GOT3 (cell line): ENCODE results near the gene ALDH3A1.
"Not testable (repeated sequence)": the region's sequence is repeated elsewhere in the genome, so short reads cannot be mapped to it uniquely, and the experiment has no call there.

Experiments
- DNase-seq: peaks from one replicate; lab custom pipeline; 2025; ENCODE audit warnings: mixed read lengths; lab: John Stamatoyannopoulos, UW

The ALDH3A1 gene

DNA sequence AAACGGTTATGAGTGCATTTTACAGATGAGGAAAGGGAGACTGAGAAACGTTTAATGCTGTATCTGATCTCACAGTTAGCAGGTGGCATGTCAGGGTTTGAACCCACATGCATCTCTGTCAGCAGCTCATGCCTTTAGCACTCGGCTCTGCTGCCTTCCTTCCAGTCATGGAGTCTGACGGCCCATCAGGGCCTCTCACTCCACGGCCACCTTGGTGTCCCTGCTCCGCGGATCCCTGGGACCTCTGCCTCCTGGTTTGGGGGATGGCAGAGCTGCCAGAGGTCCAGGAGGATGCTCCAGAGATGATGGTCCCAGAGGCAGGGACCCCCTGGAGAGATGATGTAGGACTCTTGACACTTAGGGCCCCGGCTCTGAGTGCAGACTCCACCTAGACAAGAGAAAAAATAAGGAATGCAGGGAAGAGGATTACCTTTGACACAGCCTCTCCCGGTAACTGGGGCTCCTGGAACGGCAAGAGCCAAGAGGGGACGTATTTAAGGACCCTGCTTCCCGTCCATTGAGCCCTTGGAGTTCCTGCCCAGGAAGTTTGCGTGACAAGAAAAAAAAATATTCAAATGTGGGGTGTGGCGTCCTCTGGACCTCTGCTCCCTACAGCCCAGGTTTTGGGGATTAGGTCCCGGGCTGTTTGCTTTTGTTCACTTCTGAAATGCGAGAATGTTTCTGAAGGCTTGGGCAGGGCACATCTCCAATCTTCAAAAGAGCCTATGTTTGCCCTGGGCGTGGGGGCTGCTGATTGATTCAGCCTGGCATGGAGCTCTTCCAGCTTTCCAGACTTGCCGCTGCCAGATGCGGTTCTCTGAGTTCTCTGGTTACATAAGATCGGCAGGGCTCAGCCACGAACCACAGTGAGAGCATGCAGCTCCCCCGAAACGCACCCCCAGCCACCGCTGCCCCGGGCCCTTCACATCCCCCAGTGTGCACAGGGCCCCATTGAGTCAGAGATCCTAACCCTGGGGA, at the start of gene ALDH3A1:
TSS of gene ALDH3A1 (minus strand) at position 470 of the 978 bp plus-strand sequence. CDS start 3,169 bp downstream, outside the sequence.
- DNase-seq: no peak

DNA sequence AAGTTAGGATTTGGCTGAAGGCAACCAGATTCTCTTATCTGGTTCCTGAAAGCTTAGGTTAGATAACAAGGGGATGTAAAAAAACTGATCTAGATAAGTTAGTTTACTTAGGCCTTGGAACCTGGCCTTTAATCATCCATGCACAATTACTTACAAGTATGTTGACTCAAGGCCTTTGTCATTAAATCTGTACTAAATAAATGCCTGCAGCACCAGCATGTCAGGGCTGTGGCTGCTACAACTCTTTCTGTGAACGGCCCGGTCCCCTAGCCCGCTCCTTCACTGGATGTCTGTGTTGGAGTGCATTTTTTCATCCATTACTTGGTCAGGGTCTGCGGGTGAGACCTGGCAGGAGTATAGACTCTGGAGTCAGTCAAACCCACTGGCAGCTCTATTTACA, 48.4 kb upstream of the ALDH3A1 start:
- DNase-seq: no peak

DNA sequence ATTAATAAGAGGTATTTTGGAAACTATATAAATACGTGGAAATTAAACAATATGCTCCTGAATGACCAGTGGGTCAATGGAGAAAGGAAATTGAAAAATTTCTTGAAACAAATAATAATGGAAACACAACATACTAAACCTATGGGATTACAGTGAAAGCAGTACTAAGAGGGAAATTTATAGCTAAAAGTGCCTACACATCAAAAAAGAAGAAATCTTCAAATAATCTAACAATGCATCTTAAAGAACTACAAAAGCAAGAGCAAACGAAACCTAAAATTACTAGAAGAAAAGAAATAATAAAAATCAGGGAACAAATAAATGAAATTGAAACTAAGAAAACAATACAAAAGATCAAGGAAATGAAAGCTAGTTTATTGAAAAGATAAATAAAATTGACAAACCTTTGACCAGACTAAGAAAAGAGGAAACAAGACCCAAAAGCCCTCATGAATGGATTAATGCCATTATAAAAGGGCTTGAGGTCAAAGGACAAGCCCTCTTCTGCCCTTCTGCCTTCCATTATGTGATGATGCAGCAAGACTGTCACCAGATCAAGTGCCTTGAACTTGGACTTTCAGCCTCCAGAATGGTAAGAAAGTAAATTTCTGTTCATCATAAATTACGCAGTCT, 43.9 kb upstream of the ALDH3A1 start:
- DNase-seq: no peak

GRCh38 chr17:19787733-19788357, 39.7 kb upstream of the ALDH3A1 start:
- no peak for DNase-seq

GRCh38 chr17:19785854-19786253, 37.8 kb upstream of the ALDH3A1 start:
- DNase-seq: no peak

- no peak for DNase-seq
Measured at GRCh38 chr17:19781488-19782458, 33.7 kb upstream of the ALDH3A1 start.

DNA sequence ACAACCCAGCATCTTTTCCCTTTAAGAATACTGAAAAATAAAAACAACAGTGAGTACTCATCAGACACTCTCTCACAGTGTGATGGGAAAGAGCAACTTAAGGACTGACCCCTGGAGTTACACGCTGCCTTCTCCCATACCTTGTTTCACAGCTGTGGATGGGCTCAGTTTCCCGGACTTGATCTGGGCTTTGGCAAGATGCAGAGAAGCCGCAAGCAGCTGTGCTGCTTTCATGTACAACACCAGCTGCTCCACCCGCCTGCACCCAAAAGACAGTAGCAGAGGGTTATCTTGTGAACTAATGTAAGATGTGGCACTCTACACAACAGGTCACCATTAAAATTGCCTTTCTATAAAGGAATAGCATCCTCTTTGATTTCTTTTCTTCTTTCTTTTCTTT, 32.7 kb upstream of the ALDH3A1 start:
- DNase-seq: no peak

GRCh38 chr17:19773534-19773933, 25.4 kb upstream of the ALDH3A1 start:
- no peak for DNase-seq

DNA sequence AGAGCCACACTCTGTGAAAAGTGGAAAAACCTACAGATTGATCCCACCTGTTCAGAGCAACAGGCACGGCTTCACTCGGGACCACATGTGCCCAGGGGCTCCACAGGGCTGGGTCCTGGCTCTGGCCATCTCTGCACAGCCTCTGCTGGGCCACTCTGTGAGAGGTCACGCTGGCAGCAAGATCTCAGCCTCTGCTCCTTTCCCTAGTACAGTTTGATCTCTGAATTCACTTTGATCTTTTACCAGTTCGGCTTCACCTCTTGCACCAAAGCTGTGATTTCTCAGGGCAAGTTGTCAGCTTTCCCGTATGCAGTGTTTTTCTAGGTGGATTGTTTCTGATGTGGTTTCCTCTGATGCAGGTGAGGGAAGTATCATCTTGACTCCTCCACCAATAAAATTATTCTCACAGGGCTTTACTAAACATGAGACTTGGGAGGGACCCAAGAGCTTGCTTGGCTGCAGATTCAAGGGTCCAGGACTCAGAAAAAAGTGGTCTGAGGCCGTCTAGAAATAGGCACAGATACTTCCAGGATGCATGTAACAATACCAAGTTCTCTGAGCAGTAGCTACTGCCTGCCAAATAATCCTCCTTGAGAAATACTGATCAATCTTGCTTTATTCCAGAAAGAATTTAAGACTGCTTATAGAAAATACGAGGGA, 24.0 kb upstream of the ALDH3A1 start:
- DNase-seq: no peak

DNA sequence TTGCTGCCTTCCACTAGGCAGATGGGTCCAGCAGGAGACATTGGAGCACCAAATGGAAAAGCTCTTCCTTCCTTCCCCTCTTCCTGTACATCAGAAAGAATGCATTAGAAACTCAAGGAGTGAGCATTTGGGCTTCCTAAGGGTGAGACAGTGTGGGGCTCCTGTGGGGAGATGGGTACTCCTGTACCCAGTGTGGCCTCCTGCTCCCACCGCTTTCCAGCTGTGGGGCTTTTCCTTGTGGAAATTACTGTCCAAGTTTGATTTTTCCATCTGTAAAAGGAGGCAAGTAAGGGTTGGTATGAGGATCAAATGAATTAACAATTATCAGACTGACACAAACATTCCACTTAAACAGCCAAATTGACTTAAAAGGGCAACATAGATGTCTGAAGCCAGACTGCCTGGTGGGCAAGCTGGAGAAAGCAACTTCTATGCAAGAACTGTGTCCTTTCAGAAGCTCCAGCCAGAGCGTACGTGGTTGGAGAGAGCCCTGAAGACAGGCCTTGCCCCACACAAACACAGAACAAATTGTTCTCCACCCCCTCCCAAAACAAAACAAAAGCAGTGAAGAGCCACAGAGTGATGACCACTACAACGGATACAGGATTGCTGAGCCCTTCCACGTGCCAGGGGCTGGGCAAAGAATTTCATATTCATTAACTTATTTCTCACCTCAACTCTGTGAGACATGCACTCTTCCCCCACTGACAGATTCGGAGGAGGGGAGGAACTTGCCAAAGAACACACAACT, 23.1 kb upstream of the ALDH3A1 start:
- DNase-seq: no peak

- DNase-seq: no peak
Measured at GRCh38 chr17:19769946-19770652, 22.0 kb upstream of the ALDH3A1 start.

GRCh38 chr17:19768046-19768782, 20.1 kb upstream of the ALDH3A1 start:
- no peak for DNase-seq

DNA sequence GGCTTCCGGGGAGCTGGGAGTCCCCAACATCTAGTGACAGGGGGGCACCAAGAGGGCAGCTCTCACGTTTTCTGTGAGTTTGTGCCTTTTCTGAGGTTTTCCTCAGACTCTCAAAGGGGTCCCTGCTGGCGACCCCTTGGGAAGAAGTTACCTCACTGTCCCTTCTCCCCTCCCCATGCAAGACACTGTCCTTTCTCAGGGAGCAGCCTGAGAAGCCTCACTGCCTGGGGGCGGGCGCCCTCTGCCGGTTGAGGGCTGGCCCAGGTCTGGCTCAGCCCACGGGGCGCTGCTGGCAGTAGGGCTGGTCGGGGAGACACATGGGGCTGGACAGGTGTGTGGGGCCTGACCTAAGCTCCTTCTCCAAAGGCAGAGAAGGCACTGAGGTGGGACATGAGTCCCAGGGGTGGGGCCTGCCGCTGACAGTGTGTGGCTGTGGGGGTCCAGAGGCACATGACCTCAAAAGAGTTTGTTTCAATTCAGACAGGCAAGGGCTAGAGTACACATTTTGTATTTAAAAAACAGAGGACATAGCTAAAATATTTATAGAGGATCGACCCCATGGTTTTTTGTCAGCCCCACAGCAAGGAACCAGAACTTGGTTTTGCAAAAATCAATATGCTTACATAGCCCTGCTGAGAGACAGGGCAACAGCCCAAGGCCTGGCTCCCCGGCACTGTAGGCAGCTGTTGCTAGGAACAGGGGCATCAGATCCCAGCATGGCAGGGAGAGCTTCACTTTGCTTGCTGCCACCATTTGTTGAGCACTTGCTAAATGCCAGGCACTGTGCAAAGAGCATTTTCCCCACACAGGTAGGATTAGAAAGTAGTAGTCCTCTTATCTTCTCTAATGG, 18.5 kb upstream of the ALDH3A1 start:
- DNase-seq: peak; percentile 33

GRCh38 chr17:19766016-19766415, 17.9 kb upstream of the ALDH3A1 start:
- DNase-seq: no peak

- not testable (repeated sequence) for DNase-seq
Measured at GRCh38 chr17:19763991-19764390, 15.9 kb upstream of the ALDH3A1 start.

DNA sequence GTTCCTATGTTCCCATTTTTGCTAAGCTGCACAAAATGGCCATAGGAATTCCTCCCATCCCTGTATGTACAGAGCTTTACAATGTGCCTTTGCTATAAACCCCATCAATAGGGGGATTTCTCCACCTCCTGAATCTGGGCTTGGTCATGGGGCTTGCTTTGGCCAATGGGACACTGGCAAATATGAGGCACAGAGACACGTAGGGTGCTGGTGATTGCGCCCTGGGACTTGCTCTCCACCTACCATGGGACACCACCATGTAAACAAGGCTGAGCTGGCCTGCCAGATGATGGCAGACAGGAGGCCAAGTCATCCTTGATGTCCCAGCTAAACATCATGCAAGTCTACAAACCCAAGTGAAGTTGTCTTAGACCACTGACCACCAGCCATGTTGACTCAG, 15.3 kb upstream of the ALDH3A1 start:
- no peak for DNase-seq

DNA sequence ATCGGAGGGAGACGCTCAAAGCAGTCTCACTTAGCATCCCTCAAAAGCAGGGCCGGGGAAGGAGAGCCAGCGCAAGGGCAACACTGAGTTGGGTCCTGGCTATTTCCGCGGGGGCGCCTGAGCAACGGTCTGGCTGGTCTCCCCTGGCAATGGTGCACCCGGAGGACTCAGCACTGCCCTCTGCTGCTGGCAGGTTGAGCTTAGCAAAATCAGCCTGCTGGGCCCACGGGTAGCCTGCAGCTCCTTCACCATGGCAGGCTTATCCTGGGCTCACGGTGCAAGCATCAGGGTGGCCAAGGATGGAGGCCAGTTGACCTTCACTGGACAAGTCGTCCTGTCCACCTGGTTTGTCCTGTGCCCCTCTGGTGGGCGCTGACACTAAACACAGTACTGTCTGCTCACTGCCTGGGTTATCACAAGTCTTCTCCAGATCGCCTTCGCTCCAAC, 14.4 kb upstream of the ALDH3A1 start:
- no peak for DNase-seq

DNA sequence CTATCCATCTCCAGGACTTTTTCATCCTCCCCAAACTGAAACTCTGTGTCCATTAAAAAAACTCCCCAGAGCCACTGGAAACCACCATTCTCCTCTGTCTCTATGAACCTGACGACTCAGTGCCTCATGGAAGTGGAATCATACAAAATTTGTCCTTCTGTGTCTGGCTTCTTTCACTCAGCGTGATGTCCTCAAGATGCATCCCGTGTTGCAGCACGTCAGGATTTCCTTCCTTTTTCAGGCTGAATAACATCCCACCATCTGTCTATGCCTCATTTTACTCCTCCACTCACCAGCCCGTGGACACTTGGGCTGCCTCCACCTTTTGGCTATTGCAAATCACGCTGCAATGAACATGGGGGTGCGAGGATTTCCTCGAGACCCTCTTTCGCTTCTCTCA, 12.6 kb upstream of the ALDH3A1 start:
- DNase-seq: no peak
